ENCODE data around the gene NPY5R.
A peak's percentile ranks its signal among the peaks of the same experiment; 100 is the strongest.

Gene NPY5R

GRCh38 chr4:163343604-163344146, at the start of gene NPY5R:
Gene NPY5R, plus strand, starts transcription at chr4:163343892. Its CDS starts 6,382 bp downstream, at chr4:163350274.
- DNase-seq: no peak

DNA sequence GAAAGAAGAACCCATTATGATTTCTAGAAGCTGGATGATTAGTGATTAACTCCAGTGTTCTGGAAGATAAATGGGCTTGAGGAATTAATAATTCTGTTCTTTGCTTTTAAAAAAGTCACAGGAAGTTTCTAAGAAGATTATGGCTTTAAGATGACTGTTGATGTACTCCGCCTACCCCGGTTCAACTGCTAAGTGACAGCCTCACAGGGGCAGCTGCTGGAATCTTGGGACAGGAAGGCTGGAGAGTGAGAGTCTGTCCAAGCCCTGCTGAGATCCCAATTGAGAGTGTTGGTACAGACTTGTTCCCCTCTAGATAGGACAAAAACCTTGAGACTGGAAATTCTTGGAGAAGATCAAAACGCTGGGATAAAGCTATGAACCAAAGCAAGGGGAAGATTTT, 48.6 kb upstream of the NPY5R start:
- no peak for DNase-seq

- no peak for DNase-seq
These were observed 43.2 kb upstream of the NPY5R start for GRCh38 chr4:163300445-163300844.

GRCh38 chr4:163303069-163303468, 40.6 kb upstream of the NPY5R start:
- DNase-seq: no peak

DNA sequence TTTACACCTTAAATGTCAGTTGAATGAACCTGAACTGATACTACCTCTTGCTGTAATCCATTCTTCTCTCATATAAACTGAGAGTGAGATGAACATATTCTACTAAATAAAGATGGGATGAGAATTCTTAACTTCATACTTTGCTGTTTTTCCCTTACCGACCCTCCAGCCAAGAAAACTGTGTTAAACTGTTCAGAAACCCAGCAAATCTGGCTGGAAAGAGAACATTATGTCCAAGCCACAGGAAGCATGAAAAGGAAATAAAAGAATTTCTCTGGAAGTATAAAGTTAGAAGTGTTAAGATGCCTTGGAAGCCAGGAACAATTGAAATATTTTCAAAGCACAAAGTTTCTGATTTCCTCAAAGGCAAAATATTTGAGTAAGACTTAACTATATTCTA, 34.2 kb upstream of the NPY5R start:
- DNase-seq: no peak

DNA sequence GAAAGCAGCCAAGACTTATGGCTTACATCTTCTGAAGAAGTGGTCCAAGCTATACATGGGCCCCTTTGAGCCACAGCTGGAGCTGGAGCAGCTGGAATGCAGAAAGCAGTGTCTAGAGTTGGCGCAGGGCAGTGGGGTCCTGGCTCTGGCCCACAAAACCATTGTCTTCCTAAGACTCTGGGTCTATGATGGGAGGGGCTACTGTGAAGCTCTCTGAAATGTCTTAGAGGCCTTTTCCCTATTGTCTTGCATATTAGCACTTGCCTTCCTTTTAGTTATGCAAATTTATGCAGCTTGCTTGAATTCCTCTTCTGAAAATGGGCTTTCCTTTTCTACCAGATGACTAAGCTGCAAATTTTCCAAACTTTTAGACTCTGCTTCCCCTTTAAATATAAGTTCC, 26.6 kb upstream of the NPY5R start:
- DNase-seq: no peak

DNA sequence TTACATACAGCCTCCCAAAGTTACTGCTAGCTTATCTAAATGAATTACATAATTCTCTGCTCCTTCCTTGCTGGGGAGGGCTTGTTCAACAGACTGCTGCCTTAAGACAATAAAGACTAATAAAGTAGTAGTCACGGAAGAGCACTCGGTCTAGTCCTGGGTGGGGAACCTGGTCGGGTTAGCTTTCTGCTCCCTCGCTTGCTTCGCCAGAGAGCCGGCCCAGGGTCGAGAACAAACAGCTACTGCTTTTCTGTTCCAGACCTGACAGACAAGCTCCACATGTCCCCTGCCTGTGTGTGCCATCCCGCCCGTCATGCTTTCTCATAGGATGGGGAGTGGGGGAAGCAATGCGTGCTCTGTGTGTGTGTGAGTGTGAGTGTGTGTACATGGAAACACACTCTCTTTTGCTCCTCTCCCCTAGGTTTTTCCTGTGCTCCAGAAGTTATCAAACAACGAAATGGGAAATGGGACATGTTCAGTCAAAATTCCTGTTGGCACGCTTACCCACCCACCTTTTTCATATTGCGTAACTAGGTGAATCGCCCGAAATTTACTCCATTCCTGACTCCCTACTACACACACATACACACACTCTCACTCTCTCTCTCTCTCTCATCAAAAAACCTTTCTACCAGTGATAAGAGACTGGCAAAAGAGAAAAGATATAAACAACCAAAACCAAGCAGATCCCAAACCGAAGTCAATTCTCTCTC, 12.6 kb upstream of the NPY5R start:
- no peak for DNase-seq

GRCh38 chr4:163331629-163332376, 11.9 kb upstream of the NPY5R start:
- DNase-seq: peak; percentile 6

DNA sequence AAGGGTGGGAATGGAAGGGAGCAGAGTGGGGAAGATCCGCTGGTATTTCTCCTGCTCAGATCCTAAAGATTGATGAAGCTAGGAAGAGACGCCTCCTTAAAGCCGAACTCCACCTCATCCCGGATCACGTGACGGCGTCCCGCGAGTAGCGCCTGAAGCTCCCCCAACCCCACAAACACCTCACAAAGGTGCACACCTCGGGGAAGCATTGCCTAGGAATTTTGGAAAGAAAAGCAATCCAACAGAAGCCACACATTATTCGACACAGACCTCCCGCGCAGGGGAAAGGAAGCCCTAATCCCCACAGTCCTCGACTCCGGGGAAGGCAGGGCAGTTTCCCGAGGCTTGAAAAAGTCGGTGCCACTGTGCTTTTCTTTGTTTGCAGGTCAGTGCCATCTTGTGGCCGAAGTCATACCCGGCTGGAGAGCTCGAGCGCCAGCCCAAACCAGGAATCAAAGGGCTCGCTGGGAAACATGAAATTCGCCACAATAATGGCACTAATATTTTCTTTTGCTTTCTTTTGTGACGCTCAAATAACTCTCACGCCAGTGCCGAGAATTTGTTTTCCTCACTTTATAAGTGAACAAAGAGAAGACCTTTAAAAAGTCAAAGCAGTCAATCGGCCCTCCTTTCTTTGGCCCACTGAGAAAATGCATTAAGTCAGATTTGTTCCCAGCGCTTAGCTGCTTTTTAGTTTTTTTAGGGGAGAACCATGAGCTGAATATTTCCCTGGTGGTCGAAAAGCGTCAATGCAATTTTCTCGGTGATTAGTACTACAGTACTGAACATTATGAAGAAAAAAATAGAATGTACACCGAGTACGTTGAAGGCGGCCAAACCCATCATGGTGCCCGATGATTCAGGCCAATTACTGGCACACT, 10.9 kb upstream of the NPY5R start, which contains the start of gene NPY1R:
NPY1R (minus strand) TSS at position 71 of the 881 bp plus-strand sequence. CDS start 6,042 bp downstream, outside the sequence.
- peak; percentile 76 for DNase-seq

GRCh38 chr4:163335384-163335783, 8.3 kb upstream of the NPY5R start:
- DNase-seq: no peak

DNA sequence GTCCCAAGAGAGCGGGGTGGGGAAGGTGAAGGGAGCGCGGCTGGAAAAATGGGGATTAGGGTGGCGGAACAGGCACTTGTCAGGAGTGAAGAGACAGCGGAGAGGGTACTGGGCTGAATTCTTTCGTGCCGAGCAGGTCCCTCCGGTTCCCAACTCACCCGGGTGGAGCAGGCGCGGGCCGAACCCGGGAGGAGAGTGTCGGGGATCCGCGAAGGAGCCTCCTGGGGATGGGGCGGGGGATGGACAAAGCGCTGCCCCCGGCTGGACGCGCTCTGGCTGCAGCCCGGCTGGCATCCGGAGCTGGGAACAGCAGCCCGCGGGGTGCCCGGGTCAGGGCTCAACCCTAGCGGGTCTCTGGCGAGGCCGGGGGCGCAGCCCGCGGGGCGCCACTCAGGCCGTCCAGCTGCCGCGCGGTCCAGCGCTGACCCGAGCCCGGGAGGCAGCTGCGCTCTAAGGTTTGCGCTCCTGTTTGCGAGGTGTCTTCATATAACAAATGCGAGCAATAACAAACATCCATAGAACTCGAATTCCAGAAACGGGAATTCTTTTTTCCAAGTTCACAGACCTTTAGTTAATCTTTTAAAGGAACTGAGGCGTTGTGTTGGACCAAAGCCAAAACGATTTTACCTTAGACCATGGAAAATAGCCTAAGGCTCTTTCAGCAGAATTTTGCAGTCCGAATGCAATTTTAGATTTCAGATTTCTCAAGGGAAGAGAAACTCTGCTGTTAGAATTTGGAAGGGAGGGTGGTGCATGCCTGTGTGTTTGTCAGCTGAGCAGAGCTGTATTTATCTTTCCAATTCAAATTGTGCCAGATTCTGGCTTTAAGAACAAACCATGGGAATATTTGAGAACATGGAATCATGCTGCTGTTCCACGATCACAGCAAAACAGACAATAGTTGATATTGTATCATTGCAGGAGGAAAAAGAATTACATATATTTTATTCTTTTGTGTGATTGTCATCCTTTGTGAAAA, 744 bp downstream of the NPY5R start:
- DNase-seq: no peak

- DNase-seq: no peak
These were observed 7.0 kb downstream of the NPY5R start for GRCh38 chr4:163350672-163351071.

- DNase-seq: no peak
These were observed 9.4 kb downstream of the NPY5R start for GRCh38 chr4:163353054-163353453.

DNA sequence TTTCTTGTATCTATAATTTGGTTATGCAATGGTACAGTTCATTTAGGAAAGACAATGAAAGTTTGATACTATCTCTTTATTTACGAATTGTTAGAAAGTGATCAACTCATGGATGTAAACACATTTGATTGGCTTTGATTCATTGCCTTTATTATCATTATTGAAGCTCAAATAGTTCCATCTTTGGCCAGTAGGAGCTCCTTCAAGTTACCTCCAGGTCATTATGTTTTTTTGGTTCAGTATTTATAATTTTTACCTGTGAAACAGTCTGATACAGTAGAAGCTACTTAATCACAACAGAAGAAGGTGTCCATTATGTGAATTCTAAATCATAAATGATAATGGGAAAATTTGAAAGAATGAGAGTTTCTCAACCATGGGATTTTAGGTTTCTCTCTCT, 12.4 kb downstream of the NPY5R start:
- DNase-seq: no peak

- no peak for DNase-seq
These were observed 24.0 kb downstream of the NPY5R start for GRCh38 chr4:163367651-163368050.

DNA sequence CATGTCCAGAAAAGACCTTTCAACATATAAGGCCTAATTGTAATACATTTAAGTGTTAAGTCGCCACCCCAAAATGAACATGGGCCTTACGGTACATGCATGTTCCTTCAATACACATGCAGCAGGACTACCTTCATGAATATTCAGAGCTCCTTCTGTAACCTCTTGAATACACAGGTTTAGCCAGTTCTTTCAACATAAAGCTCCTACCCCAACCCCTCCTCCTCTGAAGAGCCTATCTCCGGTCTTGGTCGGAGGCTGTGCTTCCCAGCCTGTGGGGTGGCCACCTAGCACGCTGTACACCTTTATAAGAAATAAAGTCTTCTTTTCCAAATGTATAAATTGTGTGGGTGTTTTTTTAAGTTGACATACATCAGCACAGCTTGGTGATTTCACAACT, 28.3 kb downstream of the NPY5R start:
- no peak for DNase-seq

- no peak for DNase-seq
These were observed 35.0 kb downstream of the NPY5R start for GRCh38 chr4:163378661-163379060.

GRCh38 chr4:163380703-163381102, 37.0 kb downstream of the NPY5R start:
- no peak for DNase-seq

- no peak for DNase-seq
These were observed 38.6 kb downstream of the NPY5R start for GRCh38 chr4:163382178-163382869.

- DNase-seq: no peak
These were observed 40.7 kb downstream of the NPY5R start for GRCh38 chr4:163384434-163384833.

- DNase-seq: no peak
These were observed 41.2 kb downstream of the NPY5R start for GRCh38 chr4:163384926-163385325.

Data from fibroblast of upper back skin (primary cell).